Testis (tissue), 2 donors: Measurements from ENCODE around the gene ADRA2C.

ENCODE experiments used
- CTCF ChIP-seq, 3 experiments: fragments of 450-650 bp in 2 of 3; fragments of 200-600 bp in 1 of 3; sonication (generic) in 1 of 3; IDR thresholded peaks; one replicate each; pipeline ENCODE4 v1.5.1; 2016 to 2019; ENCODE audit warnings: antibody characterized with exemption in 3 of 3, mild to moderate bottlenecking in 2 of 3, moderate library complexity in 1 of 3
- POLR2A ChIP-seq: fragments of 450-650 bp; IDR thresholded peaks from one replicate; pipeline ENCODE4 v1.6.1; 2017; ENCODE audit warnings: antibody characterized with exemption, mild to moderate bottlenecking, moderate library complexity

- no peak for TF ChIP-seq CTCF (IDR thresholded peaks at IDR 0.05)
- TF ChIP-seq POLR2A, result no peak
Measured at GRCh38 chr4:3729882-3730226, 36.3 kb upstream of the ADRA2C start.
